ENCODE results near the gene CARS2.
A peak's percentile ranks its signal among the peaks of the same experiment; 100 is the strongest.
"Not testable (repeated sequence)": the region's sequence is repeated elsewhere in the genome, so short reads cannot be mapped to it uniquely, and the experiment has no call there.

CARS2 gene

DNA sequence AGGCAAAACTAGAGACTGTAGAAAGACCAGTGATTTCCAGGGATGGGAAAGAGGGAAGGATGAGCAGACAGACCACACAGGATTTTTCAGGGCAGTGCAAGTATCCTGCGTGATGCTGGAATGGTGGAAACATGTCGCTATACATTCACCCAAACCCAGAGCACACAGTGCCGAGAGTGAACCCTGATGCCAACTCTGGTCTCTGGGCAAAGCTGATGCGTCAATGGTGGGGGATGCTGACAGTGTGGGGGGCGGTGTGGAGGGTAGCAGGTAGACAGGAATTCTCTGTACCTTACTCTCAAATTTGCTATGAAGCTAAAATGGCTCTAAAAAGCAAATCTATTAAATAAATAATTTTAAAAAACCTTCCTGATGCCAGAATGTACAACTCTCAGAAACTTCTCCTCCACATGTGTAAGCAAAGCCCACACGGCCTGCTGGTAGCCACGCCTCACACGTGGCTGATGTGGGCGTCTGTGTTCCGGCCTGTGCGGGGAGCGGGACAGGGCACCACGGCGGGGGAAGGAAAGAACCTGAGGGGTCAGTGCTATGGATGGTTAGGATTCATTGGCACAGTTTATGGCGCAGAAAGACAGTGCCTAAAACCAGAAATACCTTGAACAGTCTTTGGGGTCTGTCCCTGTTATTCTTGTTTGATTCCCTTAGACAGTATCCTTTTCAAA, 23.9 kb downstream of the CARS2 start:
- no peak for DNase-seq

GRCh38 chr13:110680852-110681251, 25.1 kb downstream of the CARS2 start:
- peak; percentile 31 for DNase-seq

DNA sequence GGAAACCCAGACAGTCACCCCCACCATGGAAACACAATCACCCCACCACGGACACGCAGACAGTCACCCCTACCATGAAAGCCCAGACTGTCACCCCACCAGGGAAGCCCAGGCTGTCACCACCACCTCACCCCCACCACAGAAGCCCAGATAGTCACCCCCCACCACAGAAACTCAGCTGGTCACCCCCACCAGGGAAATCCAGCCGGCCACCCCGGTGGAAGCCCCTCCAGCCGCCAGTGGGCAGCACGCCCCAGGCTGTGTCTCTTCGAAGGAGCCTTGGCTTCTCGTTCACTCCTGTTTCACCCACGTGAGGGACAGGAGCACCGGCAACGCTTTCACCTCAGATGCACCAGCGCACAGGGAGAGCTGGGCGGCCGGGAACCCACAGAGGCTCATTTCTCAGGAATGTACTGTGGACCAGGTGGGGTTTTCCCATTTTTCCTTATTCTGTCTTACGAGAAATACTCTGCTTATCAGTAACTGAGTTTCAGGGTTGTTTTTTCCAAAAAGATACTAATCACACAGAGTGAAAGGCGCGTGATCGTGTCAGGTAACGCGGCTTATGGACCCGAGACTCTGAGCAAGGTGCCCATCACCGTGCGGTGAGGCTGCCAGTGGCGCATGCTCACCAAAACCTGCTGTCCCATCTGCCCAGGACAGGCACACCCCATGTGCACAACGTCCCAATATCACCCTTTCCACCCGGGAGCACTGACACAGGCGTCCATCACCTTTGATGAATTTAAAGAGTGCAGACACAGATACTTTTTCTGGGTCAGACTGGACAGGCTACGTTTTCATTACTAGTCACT, 28.0 kb downstream of the CARS2 start:
- DNase-seq, result no peak

DNA sequence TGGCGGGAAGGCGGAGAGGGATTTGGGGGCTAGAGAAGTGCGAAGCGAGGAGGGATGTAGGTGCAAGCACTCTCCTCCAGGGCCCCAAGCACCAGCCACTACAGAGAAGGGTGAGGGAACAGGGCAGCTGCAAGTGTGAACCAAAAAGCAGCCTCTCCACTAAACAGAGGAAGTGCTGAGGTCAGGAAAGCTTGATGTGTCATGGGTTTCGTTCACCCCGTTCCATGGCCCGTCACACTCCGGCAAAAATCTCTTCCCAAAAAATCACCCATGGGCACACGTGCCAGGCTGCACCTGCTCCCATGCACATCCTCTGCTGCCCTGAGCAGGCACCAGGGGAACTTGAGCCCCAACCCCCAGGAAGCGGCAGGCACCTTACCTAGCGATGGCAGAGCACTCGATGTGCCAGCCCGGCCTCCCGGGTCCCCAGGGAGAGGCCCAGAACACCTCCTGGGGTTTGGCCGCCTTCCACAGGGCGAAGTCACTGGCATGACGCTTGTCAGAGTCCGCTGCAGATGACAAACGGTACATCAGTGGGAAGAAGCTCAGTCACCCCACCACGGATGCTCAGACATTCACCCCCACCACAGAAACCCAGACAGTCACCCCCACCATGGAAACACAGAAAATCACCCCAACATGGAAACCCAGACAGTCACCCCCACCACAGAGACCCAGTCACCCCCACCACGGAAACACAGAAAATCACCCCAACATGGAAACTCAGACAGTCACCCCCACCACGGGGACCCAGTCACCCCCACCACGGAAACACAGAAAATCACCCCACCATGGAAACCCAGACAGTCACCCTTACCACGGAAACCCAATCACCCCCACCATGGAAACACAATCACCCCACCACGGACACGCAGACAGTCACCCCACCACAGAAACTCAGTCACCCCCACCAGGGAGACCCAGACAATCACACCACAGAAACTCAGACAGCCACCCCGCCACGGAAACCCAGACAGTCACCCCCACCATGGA, 29.0 kb downstream of the CARS2 start:
- no peak for DNase-seq

DNA sequence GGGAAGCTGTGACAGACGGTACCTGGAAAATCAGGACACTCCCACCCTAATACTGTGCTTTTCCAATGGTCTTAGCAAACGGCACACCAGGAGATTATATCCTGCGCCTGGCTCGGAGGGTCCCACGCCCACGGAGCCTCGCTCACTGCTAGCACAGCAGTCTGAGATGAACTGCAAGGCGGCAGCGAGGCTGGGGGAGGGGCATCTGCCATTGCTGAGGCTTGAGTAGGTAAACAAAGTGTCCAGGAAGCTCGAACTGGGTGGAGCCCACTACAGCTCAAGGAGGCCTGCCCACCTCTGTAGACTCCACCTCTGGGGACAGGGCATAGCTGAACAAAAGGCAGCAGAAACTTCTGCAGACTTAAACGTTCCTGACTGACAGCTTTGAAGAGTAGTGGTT, 36.1 kb downstream of the CARS2 start:
- not testable (repeated sequence) for DNase-seq

GRCh38 chr13:110669036-110669435, 36.9 kb downstream of the CARS2 start:
- no peak for DNase-seq

DNA sequence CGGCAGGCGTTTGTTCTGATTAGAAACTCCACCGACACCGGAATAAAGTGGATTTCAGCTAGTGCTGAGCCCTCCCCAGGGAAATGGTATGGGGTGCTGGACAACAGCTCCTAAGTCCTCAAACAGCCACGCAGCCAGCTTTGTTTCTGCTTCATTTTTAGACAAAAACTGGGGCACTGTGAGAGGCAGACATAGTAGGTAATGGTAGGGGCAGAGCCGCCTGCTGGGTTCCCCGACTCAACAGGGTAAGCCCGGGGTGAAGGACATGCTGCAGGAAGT, 39.7 kb downstream of the CARS2 start:
- DNase-seq, result no peak

GRCh38 chr13:110665491-110666254, 40.2 kb downstream of the CARS2 start:
- no peak for DNase-seq

DNA sequence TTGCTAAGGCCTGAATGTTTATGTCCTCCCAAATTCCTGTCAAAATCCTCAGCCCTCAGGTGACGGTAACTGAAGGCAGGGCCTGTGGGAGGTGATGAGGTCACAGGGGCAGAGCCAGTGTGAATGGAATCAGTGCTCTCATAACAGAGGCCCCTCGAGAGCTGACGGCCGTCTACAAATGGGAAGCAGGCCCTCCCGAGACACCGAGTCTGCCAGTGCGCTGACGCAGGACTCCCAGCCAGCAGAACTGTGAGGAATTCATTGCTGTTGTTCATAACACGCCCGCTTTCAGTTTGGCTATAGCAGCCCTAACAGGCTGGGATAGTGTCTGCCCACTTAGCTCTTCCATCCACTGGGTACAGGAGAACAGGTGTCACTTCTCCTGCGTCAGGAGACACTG, 41.2 kb downstream of the CARS2 start:
- no peak for DNase-seq

DNA sequence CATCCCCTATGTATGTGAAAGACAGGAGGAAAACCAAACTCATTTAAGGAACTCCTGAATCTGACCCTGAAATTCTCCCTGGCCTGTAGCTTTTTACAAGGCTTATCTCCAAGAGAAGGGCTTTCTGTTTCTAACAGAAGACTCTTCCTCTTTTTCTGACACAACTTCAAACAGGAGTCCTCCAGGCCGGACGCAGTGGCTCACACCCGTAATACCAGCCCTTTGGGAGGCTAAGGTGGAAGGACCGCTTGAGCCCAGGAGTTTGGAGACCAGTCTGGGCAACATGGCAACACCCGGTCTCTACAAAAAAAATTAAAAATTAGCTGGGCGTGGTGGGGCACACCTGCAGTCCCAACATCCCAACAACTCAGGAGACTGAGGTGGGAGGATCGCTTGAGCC, 41.9 kb downstream of the CARS2 start:
- no peak for DNase-seq

DNA sequence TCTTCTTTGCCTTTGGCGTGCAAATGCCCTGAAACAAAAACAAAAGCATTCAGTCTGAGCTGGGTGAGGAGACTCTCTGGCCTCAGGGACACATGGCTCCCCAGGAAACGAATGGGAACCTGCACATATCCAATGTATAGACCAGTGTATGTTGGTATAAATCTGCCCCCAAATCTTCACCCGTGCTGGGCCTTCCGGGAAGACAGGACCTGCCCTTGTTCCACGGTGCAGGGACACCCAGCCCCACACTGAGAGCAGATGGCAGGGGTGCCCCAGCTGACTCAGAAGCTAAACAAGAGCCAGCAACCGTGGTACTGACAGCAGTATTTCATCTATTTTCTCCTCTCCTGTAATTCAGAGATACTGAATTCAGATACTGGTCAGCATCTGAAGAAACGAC, 42.4 kb downstream of the CARS2 start:
- DNase-seq, result no peak

GRCh38 chr13:110662777-110663443, 43.0 kb downstream of the CARS2 start:
- no peak for DNase-seq

- DNase-seq, result no peak
Measured at GRCh38 chr13:110662091-110662490, 43.8 kb downstream of the CARS2 start.

DNA sequence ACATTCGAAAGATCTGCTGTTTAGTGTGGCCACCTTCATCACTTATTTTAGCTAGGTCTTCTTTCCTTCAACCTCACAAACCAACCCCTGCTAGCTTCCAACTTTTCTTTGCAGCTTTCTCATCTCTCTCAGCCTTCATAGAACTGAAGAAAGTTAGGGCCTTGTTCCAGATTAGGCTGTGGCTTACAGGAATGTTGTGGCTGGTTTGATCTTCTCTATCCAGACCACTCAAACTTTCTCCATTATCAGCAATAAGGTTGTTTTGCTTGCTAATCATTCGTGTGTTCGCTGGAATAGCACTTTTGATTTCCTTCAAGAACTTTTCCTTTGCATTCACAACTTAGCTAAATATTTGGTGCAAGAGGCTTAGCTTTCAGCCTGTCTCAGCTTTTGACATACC, 44.7 kb downstream of the CARS2 start:
- DNase-seq, result no peak

GRCh38 chr13:110658218-110658911, 47.6 kb downstream of the CARS2 start:
- DNase-seq, result peak; percentile 28

- DNase-seq, result no peak
Measured at GRCh38 chr13:110657196-110657595, 48.7 kb downstream of the CARS2 start.

DNA sequence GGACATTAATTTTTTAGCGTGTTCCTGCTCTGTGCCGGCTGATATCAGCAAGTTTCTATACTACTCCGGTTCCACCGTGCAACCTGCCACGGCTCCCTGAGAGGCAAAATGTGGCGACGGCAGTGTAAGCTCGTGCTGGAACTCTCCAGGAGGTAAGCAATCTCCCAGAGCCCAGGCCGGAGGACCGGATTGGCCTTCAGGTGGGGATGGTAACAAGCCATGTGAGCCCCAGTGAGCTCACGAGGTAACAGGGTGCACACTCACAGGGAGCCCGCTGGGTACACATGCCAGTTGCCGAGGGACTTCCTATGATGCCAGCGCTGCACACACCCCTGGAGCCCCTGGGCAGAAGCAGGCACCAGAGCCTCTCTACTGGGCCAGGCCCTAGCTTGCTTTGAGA, 52.1 kb downstream of the CARS2 start:
- no peak for DNase-seq

- DNase-seq, result no peak
Measured at GRCh38 chr13:110653271-110653670, 52.6 kb downstream of the CARS2 start.

DNA sequence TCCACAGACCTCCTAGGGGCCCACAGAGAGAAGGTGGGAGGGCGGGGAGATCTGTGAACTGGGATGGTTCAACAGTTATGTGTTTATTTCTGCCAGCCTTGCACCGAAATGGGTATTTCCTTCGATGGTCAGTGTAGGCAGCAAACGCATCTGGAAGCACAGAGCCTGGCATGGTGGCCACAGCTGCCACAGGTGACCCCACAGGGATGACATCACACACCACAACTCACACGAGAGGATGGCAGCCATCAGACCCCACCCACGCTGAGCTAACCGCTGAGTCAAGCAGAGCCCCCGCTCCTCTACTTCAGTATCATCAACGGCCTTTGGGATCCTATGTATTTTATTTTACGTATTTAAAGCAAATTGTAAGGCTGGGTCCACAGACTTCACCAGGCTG, 53.2 kb downstream of the CARS2 start:
- no peak for DNase-seq

GRCh38 chr13:110652231-110652730, 53.6 kb downstream of the CARS2 start:
- no peak for DNase-seq

GRCh38 chr13:110651726-110652230, 54.1 kb downstream of the CARS2 start:
- no peak for DNase-seq
